AG04450 (cell line): ENCODE measurements around the gene CLSTN3. TPM values are rescaled to one million over a fixed set of nuclear protein-coding genes. Genes with fewer than 3 reads are reported as not detected.

Experiments
- CTCF ChIA-PET: fragments of 300-600, 350-600 bp; formaldehyde crosslinking; extraction: SDS; loops from one replicate; lab custom pipeline; 2022; ENCODE audit warnings: antibody characterized with exemption, inconsistent platforms; lab: Charles Lee
- POLR2A ChIA-PET: fragments of 350-600 bp; formaldehyde crosslinking; extraction: SDS; loops from one replicate; lab custom pipeline; 2021; ENCODE audit warnings: antibody characterized with exemption, inconsistent platforms; lab: Yijun Ruan, JAX
- DNase-seq: peaks from one replicate; pipeline ENCODE4 v3.0.0-alpha.2; 2011; ENCODE audit warnings: low read depth, low spot score
- H3K27ac ChIP-seq: one replicate; pipeline ENCODE4 v1.5.1; 2012; ENCODE audit warnings: low read depth, low read length, control low read depth
- H3K27me3 ChIP-seq: one replicate; pipeline ENCODE4 v1.6.0; 2012; ENCODE audit warnings: low read length; ENCODE audit not compliant: control insufficient read depth, insufficient read depth
- H3K4me3 ChIP-seq: 2 replicates; pipeline ENCODE4 v1.5.1; 2011; ENCODE audit warnings: mild to moderate bottlenecking, low read depth, low read length, control low read depth
- H3K9me3 ChIP-seq: 2 replicates; pipeline ENCODE4 v1.5.1; 2012; ENCODE audit warnings: low read length; ENCODE audit not compliant: control insufficient read depth, insufficient read depth
- CTCF ChIP-seq: IDR thresholded peaks from 2 replicates; pipeline ENCODE4 v1.5.1; 2011; ENCODE audit warnings: low read depth, low read length, control low read depth, inconsistent platforms
- polyA plus RNA-seq: library from polyadenylated mRNA; depleted of rRNA; stranded (reverse); fragments of >200 nt; gene quantifications from 2 replicates; pipeline ENCODE4 v1.2.3, GENCODE V29; 2011

The CLSTN3 gene
- polyA plus RNA-seq, 1 experiment: 22.3 TPM

GRCh38 chr12:7092986-7093460 lies 37.1 kb upstream of the CLSTN3 start:
- CTCF ChIA-PET: interaction anchor here (0.7 to 2.7 kb wide), 12 partner anchors 9 to 225 kb away, joined by 3 to 21 read pairs (median 6); partner anchors contain the start of genes C1RL and C1S
- peak overlapping the region; percentile 52 for H3K27ac ChIP-seq
- POLR2A ChIA-PET: no interaction called here

GRCh38 chr12:7093486-7093885 lies 36.7 kb upstream of the CLSTN3 start:
- Histone ChIP-seq H3K4me3 (no peak overlapping the region), H3K9me3 (no peaks in the 10 kb centered on the region), H3K27ac (no peak overlapping the region), H3K27me3 (no peaks in the 10 kb centered on the region)
- TF ChIP-seq CTCF: no peak
- ChIA-PET POLR2A (interaction anchor here (0.6 to 1.1 kb wide), 2 partner anchors 150 to 581 kb away, joined by 3 to 4 read pairs; partner anchors contain the start of genes C12orf57 and RNU7-1), CTCF (interaction anchor here (0.6 to 2.7 kb wide), 9 partner anchors 12 to 226 kb away, joined by 3 to 21 read pairs (median 7); partner anchors contain the start of genes C1RL, C1S and CLSTN3)
- no peak for DNase-seq

More at GRCh38 chr12:7092986-7093460, 37.1 kb upstream of the CLSTN3 start:
- no peak for DNase-seq
- H3K4me3 ChIP-seq: no peak overlapping the region
- no peak for TF ChIP-seq CTCF
- no peaks in the 10 kb centered on the region for H3K27me3 ChIP-seq
- no peaks in the 10 kb centered on the region for H3K9me3 ChIP-seq

- Histone ChIP-seq H3K27me3 (no peaks in the 10 kb centered on the region), H3K9me3 (no peaks in the 10 kb centered on the region), H3K27ac (no peak overlapping the region), H3K4me3 (no peak overlapping the region)
- ChIA-PET CTCF (interaction anchor here (0.6 to 2.7 kb wide), 9 partner anchors 12 to 226 kb away, joined by 3 to 21 read pairs (median 6); partner anchors contain the start of genes C1RL, C1S and CLSTN3), POLR2A (interaction anchor here (0.6 to 1.1 kb wide), 5 partner anchors 14 to 581 kb away, joined by 3 to 10 read pairs (median 4); partner anchors contain the start of genes C12orf57 and RNU7-1)
- no peak for DNase-seq
- TF ChIP-seq CTCF: no peak
Measured at GRCh38 chr12:7093892-7094291, 36.3 kb upstream of the CLSTN3 start.

GRCh38 chr12:7096006-7096932 lies 33.9 kb upstream of the CLSTN3 start:
- TF ChIP-seq CTCF: no peak
- DNase-seq: no peak
- Histone ChIP-seq H3K9me3 (no peaks in the 10 kb centered on the region), H3K27me3 (no peaks in the 10 kb centered on the region), H3K4me3 (no peak overlapping the region), H3K27ac (no peak overlapping the region)
- CTCF ChIA-PET: interaction anchor here (0.7 to 1.3 kb wide), 2 partner anchors 13 to 78 kb away, joined by 4 read pairs; partner anchors contain the start of genes C1RL and LPCAT3
- POLR2A ChIA-PET: no interaction called here
